ENCODE measurements around the gene PHLDA3. TPM values are rescaled to one million over a fixed set of nuclear protein-coding genes. Genes with fewer than 3 reads are reported as not detected.

The PHLDA3 gene
- total and polyA plus RNA-seq, 2 of the 13 experiments (the other 11 are each of a cell fraction or from before 2014, with no cell fraction given): 16.7 to 33.6 TPM

DNA sequence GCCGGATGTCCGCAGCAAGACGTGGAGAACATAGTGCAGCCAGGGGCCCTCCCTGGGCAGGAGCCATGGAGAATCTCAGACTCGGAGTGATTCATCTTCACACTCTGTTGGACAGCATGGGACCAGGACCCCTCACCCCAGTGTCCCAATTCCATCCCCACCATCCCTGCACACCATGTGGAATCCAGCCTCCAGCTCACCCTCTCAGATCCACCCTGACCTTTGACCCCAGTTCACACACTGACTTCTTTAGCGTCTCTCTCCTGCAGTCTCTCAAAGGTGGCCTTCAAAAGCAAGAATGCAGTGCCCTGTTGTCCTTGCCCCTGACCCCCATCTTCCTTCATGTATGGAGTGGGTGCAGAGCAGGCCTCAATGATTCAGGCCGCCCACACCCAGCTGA, 45.3 kb downstream of the PHLDA3 start:
- POLR2A ChIA-PET: no interaction called here
- no peak for FAIRE-seq

DNA sequence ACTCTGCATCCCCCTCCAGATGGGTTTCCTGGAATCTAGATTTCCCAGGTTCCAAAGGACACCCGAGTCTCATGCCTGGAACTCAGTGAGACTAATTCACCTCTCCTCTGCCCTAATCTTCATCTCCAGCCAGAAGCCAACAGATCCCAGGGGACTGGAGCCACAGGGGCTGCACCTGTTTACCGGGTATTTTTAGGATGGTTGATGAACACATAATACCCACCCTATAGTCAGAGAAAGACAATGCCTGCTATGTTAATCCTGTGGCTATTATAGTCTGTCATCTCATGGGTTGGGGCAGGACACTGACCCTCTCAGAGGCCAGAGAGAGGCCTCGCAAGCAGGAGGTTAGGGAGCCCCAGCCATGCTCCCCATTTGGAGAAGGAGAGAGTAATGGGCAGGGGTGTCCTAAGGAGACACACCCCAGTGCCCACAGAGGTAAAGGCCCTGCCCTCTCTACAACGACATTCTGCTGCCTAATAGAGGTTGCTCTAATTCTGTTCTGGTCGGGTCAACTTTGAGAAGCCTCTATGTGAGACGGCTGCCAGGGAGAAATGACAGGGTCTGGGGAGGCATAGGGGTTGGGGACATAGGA, 46.5 kb downstream of the PHLDA3 start:
- WGBS (ENCODE audit: low lambda C conversion rate): 4% methylated on average over 5 of the region's 6 CpGs
- no peaks in the 10 kb centered on the region for H3K79me2 ChIP-seq (ENCODE audit: insufficient read depth, low read length)
- no peak overlapping the region for H3K27ac ChIP-seq (ENCODE audit: extremely low read length, insufficient read depth, low read length)
- ChIA-PET CTCF (ENCODE audit: low intra/inter-chr PET ratio, low total read pairs) (no interaction called here), POLR2A (no interaction called here)
- H3K9me3 ChIP-seq (ENCODE audit: low read length): no peaks in the 10 kb centered on the region
- peaks cover 9 to 35% of the 10 kb centered on the region in 2 experiments for H3K27me3 ChIP-seq (ENCODE audit: control insufficient read depth in 1 of 2, insufficient read depth in 2 of 2, low read length in 2 of 2)
- BruUV-seq (replicated peaks): no TSS peak
- H3K9ac ChIP-seq (ENCODE audit: insufficient read depth, low read depth, low read length): no peak overlapping the region
- ATAC-seq: no peak
- H3K4me1 ChIP-seq (ENCODE audit: insufficient read depth, low read length): 0 out of 2 replicates have a peak, but pooled peaks cover 4% of the 10 kb centered on the region
- no peak overlapping the region for H3K4me2 ChIP-seq (ENCODE audit: low read depth, low read length)
- intact Hi-C loops (cut with micrococcal nuclease; ENCODE audit: unreplicated experiment) (no loop called here), in situ Hi-C loops (cut with HindIII; ENCODE audit: extremely low pct_ligation_motif_present, low pct_unique_long_range_greater_than_20kb) (no loop called here)
- DNase-seq (ENCODE audit: low spot score): no peak
- no peaks in the 10 kb centered on the region for H4K20me1 ChIP-seq (ENCODE audit: insufficient read depth, low read length)
- no peak overlapping the region for H3K4me3 ChIP-seq (replicated peaks in 1 of 3; ENCODE audit: insufficient read depth in 1 of 3, low read depth in 2 of 3, low read length in 3 of 3)
- no peaks in the 10 kb centered on the region for H3K36me3 ChIP-seq (replicated peaks in 1 of 2; ENCODE audit: control insufficient read depth in 1 of 2, insufficient read depth in 2 of 2, low read length in 2 of 2)
- FAIRE-seq: no peak
- no peak overlapping the region for H2AFZ ChIP-seq (ENCODE audit: low read length)
- no peak for TF ChIP-seq HNF1B (CRISPR knock-in tag; IDR thresholded peaks at IDR 0.05)
- TF ChIP-seq ZNF550 (CRISPR knock-in tag; IDR thresholded peaks at IDR 0.05; ENCODE audit: borderline replicate concordance): no peak
- TF ChIP-seq SYNCRIP (IDR thresholded peaks at IDR 0.05; ENCODE audit: insufficient read depth, low read depth, low read length): no peak
- no peak for TF ChIP-seq UBTF (CRISPR knock-in tag; IDR thresholded peaks at IDR 0.05)
- no peak for TF ChIP-seq ZNF549 (CRISPR knock-in tag; IDR thresholded peaks at IDR 0.05)
- no peak for TF ChIP-seq CTCF (CRISPR knock-in tag; IDR thresholded peaks at IDR 0.05)
- TF ChIP-seq U2AF1 (optimal IDR thresholded peaks at IDR 0.05; ENCODE audit: low read depth, low read length): no peak
- no peak for TF ChIP-seq ZMAT3 (CRISPR knock-in tag; conservative IDR thresholded peaks at IDR 0.05)

More for the DNA sequence above, 45.3 kb downstream of the PHLDA3 start:
- H3K4me3 ChIP-seq (replicated peaks in 1 of 3; ENCODE audit: insufficient read depth in 1 of 3, low read depth in 2 of 3, low read length in 3 of 3): no peak overlapping the region
- no peak overlapping the region for H2AFZ ChIP-seq (ENCODE audit: low read length)
- ATAC-seq (no peak), DNase-seq (ENCODE audit: low spot score) (no peak)
- H3K27ac ChIP-seq (ENCODE audit: extremely low read length, insufficient read depth, low read length): no peak overlapping the region
- 52% methylated on average over 6 of the region's 6 CpGs for WGBS (ENCODE audit: low lambda C conversion rate)
- H4K20me1 ChIP-seq (ENCODE audit: insufficient read depth, low read length): no peaks in the 10 kb centered on the region
- no peak for TF ChIP-seq ZNF709 (CRISPR knock-in tag; IDR thresholded peaks at IDR 0.05)
- no peak for TF ChIP-seq ZNF615 (CRISPR knock-in tag; IDR thresholded peaks at IDR 0.05; ENCODE audit: borderline replicate concordance)
- no peak for TF ChIP-seq HDAC2 (CRISPR knock-in tag; IDR thresholded peaks at IDR 0.05)
- TF ChIP-seq NONO (IDR thresholded peaks at IDR 0.05): no peak
- no peak for TF ChIP-seq NONO (CRISPR knock-in tag; conservative IDR thresholded peaks at IDR 0.05)
- TF ChIP-seq ARHGAP35 (CRISPR knock-in tag; IDR thresholded peaks at IDR 0.05; ENCODE audit: borderline replicate concordance): no peak
- 0 out of 2 replicates have a peak, but pooled peaks cover 4% of the 10 kb centered on the region for H3K4me1 ChIP-seq (ENCODE audit: insufficient read depth, low read length)
- in situ Hi-C loops (cut with HindIII; ENCODE audit: extremely low pct_ligation_motif_present, low pct_unique_long_range_greater_than_20kb) (no loop called here), intact Hi-C loops (cut with micrococcal nuclease; ENCODE audit: unreplicated experiment) (no loop called here)
- CTCF ChIA-PET (ENCODE audit: low intra/inter-chr PET ratio, low total read pairs): no interaction called here
- no peak overlapping the region for H3K9ac ChIP-seq (ENCODE audit: insufficient read depth, low read depth, low read length)
- BruUV-seq (replicated peaks): no TSS peak
- H3K79me2 ChIP-seq (ENCODE audit: insufficient read depth, low read length): no peaks in the 10 kb centered on the region
- H3K36me3 ChIP-seq (replicated peaks in 1 of 2; ENCODE audit: control insufficient read depth in 1 of 2, insufficient read depth in 2 of 2, low read length in 2 of 2): no peaks in the 10 kb centered on the region
- H3K4me2 ChIP-seq (ENCODE audit: low read depth, low read length): no peak overlapping the region
- H3K27me3 ChIP-seq (ENCODE audit: control insufficient read depth in 1 of 2, insufficient read depth in 2 of 2, low read length in 2 of 2): peaks cover 9 to 43% of the 10 kb centered on the region in 2 experiments
- no peaks in the 10 kb centered on the region for H3K9me3 ChIP-seq (ENCODE audit: low read length)
